Stimulated activated CD8-positive, alpha-beta memory T cell treated with anti-CD3 and anti-CD28 coated beads, Interleukin-15, amount 100 ng/mL, for 24 hours (primary cell): Measurements from ENCODE around the gene NMT1.

Experiments
- DNase-seq: peaks from one replicate; pipeline ENCODE4 v3.0.0-alpha.2; 2020; ENCODE audit warnings: low read depth

Gene NMT1

DNA sequence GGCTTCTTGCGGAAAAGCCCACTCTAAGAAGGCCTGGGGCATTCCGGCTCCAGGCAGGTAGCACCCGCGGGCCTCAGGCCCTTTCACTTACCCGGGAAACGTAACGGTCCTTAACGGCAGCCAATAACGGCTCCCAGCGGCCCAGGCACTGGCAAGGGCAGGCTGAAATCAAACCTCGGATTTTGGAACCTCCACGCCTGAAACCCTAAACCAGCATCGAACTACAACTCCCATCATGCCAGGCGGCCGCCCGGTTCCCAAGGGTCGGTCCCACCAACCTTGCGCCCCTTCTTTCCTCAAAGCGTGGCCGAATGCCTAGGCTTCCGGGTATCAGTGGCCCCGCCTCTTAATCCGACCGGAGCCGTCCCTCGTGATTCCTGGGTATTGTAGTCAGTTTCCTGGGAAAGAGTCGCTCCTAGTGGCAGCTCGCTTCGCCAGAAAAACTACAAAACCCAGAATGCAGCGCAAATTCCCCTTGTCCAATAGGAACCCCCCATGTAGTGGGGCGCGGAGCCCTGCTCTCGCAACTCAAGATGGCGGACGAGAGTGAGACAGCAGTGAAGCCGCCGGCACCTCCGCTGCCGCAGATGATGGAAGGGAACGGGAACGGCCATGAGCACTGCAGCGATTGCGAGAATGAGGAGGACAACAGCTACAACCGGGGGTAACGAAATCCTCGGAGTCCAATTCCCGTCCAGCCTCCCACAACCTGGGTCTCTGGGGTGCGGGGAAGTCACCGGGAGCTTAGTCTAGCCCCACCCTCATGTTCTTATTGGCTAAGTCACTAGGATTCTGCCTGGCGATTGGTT, at the start of gene NMT1:
Gene NMT1 (plus strand): TSS at position 521 of the 809 bp plus-strand sequence. CDS start 13 bp downstream, at position 534.
- DNase-seq, result peak; percentile 76

- DNase-seq, result no peak
Observed at GRCh38 chr17:45011767-45012166, 49.4 kb upstream of the NMT1 start.

- DNase-seq, result no peak
Observed at GRCh38 chr17:45013021-45013997, 47.8 kb upstream of the NMT1 start.

GRCh38 chr17:45016237-45016636, 44.9 kb upstream of the NMT1 start:
- DNase-seq, result no peak

DNA sequence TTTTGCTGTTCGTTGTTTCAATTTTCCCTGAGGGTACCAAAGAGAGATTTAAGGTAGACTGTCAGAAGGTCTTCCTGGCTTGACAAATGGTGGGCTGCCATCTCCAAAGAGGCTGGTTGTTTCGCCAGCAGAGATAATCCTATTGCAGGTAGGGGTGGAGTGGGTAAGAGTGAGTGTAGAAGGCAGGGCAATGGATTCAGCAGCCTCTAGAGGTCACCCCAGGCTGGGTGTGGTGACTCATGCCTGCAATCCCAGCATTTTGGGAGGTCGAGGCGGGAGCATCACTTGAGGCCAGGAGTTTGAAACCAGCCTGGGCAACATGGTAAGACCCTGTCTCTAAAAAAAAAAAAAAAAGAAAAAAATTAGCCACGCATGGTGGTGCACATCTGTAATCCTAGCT, 44.3 kb upstream of the NMT1 start:
- no peak for DNase-seq

DNA sequence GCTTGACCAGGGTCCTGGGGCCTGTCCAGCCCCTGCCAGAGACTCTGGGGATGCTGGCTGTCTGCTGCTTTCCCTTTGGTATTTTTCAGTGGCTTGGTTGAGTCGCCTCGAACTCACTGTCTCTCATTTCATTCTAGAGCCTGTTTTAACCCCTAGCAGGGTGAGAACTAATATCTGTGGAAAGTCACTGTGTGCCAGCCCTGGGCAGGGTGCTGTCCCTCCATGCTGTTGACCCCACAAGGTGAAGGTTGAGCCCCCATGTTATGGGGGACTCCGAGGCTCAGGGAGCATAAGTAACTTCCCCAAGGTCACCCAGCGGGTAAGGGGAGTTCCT, 42.6 kb upstream of the NMT1 start:
- no peak for DNase-seq

DNA sequence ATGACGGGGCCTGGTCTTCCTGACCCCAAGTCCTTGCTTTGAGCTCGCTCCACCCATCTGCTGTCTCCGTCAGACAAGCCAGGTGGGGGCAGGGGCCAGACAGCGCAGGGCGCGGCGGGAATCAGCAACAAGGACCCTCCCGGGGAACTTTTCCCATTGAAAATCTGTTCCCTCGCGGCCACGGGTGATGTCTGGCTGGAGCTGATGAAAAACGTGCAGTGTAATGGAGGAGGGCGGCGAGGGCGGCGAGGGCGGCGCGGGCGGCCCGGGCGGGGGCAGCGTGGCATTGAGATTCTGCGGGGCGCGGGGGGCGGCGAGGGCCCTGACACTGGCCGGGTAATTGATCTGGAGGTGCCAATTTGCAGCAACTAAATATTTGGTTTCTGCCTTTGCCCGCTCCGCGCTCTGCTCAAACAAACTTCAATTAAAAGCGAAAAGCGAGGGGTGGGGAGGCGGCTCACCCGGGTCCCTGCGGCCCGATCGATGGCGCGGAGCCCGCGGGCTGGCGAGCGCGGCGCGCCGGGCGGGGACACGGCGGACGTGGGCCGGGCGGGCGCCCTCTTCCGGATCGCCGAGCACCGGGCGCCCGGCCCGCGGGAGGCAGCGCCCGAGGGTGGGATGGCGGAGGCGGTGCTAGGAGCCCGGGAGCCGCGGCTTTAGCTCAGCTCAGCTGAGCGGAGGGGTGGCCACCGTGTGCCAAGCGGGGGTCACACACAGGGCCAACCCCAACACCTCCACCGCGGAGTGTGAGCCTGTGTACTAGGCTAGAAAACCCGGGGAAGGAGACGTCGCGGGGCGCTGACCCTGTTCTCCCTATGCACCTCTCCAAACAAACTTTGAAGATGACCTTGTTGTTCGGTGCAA, 42.0 kb upstream of the NMT1 start:
- peak; percentile 17 for DNase-seq

- no peak for DNase-seq
Observed at GRCh38 chr17:45020354-45021138, 40.6 kb upstream of the NMT1 start.

DNA sequence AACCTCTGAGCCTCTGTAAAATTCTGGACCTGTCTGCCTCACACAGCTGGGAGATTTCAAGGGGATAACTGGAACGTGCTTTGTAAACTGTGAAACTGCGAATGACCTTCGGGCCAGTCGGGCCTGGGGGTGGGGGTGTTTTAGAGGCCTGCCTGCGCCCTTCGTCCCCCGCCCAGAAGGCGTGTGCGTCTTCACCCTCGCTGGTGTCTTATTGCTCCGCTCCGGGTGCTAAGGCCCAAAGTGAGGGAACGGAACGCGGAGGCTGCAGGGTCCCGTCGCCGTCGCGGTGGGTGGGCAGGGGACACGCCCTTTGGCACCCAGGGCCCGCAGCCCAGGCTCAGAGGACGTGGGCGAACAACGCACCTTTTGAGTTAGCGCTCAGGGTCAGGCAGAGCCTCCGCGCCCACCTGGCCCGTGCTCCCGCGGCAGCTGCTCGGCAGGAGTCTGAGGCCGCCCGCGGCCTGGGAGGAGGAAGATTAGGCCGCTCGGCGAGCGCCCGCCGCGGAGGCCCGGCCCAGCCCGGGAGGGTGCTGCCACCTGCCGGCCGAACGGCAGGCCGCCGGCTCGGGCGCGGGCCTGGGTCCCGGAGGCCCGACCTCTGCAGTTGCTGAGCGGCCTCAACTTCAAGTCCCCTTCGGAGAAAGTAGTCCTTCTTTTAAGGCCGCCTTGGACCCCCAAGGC, 39.4 kb upstream of the NMT1 start:
- DNase-seq, result peak; percentile 55

DNA sequence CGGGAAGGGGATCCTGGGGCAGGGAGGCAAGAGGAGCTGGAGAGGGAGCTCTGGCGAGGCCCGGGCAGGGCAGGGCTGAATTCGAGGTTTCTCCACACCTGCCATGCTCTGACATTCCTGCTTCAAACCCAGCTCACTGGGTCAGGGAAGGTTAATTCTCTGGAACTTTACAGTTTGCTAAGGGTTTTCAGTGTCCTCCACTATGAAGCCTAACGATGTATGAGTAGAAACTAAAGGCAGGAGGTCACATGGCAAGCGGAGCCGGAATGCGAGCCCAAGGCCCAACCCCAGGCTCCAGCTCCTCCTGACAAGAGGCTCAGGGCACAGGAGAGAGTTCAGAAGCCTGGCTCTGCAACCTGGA, 38.8 kb upstream of the NMT1 start:
- no peak for DNase-seq

GRCh38 chr17:45022655-45023339, 38.3 kb upstream of the NMT1 start:
- DNase-seq, result no peak

DNA sequence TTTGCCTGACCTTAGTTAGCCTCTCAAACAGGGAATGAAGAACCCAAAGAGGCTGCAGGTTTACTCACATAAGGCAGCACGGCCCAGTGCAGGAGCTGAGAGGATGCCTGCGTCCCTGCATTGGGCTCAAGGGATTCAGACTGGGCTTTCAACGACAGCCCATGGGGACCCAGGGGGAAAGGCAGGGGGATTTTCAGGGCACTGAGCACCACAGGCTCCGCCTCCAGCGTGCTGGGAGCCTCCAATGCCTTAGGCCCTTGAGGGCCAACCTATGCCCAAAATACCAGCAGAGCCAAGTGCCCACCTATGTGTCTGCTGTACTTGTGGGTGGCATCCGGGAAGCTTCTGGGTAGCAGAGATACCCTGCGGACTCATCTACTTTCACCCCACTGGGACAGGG, 32.0 kb upstream of the NMT1 start:
- no peak for DNase-seq

DNA sequence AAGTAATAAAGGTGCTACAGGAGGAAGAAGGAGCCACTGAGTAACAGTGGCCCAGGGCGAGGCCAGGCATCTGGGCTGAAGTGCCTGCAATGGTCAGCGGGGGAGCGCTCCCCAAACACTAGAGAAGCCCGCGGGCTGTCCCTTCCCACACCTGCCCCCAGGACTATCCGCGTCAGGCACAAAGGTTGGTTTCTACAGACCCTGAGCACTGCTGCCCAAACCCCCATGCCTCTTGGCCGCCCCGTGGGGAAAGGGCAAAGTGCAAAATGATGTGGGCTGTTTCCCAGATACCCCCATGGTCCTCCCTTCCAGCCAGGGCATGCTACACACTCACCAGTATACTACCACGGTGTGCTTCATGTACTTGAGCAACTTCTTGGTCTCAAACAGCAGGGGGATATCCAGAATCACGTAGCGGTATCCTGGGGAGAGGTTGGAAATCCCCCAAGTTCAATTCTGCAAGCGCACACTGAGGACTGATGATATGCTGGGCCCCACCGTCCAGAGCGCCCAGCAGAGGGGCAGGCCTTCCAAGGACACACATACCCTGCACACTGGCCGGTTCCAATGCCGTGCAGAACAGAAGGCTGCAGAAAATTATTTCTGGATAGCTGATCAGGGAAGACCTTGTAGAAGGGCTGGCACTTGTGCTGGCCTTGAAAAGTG, 31.2 kb upstream of the NMT1 start:
- DNase-seq, result no peak

DNA sequence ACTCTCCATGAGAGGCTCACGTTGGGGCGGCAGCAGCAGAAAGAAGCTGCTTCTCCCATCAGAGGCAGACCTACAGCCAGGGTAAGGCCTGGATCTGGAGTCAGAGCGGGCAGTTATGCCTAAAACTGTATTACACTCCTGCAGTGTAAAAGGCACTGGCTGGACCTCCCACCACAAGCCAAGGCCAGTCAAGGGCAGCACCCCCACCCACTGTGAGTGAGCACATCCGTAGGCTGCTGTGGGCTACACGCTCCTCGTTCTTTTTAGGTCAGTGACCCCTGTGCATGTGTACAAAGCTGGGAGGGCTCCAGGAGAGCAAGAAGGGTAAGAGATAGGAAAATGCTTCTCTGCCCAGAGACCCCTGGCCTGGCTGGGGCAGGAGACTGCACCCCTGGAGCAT, 30.4 kb upstream of the NMT1 start:
- DNase-seq, result no peak

DNA sequence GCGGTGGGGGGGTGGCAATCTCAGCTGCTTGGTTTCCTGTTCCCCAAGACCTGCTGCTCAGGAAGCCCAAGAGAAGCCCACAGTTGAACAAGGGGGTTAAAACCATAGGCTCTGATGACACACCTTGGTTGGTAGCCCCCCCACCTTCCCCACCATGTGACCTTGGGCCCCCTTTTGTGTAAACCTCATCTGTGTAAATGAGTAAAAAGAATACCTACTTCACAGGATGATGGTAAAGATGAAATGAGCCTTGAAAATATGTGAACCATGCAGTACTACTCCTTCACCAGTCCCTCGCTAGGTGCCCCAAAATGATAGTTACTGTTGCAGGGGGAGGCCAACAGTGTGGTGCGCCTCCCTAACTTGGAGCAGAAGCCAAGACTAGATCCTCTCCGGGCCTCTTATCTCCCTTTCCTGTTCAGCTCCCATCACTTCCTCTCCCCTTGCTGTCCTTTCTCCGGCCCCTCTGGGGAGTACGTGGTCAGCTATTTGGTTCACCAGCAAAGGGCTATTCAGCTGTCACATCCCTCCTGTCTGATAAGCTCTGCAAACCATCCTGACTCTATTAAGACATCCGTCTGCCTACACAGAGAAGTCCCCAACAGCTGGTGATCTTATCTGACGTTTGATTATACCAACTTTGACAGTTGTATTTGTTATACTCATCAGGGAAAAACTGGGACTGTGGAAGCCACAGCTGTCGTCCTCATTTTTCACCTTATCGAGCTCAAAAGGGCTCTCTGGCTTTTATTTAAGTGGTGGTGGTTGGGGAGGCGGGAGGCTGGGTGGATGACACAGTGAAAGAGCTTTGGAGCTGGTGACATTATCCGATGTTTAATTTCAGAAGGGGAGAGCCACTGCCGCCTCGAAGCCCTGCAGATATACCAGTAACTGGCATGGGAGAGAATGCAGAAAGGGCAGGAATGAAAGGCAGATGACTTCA, 29.6 kb upstream of the NMT1 start:
- DNase-seq, result no peak

- DNase-seq, result no peak
Observed at GRCh38 chr17:45032174-45032541, 29.0 kb upstream of the NMT1 start.

GRCh38 chr17:45034599-45034998, 26.5 kb upstream of the NMT1 start:
- DNase-seq, result no peak

GRCh38 chr17:45035848-45036247, 25.3 kb upstream of the NMT1 start:
- no peak for DNase-seq

GRCh38 chr17:45036691-45037090, 24.4 kb upstream of the NMT1 start:
- DNase-seq, result no peak
